ENCODE data around the gene SEMA4D. TPM values are rescaled to one million over a fixed set of nuclear protein-coding genes. Genes with fewer than 3 reads are reported as not detected.

The SEMA4D gene
- total RNA-seq, 3 donors from 2014 or later: 20.9 to 26.9 (median 23.1) TPM

DNA sequence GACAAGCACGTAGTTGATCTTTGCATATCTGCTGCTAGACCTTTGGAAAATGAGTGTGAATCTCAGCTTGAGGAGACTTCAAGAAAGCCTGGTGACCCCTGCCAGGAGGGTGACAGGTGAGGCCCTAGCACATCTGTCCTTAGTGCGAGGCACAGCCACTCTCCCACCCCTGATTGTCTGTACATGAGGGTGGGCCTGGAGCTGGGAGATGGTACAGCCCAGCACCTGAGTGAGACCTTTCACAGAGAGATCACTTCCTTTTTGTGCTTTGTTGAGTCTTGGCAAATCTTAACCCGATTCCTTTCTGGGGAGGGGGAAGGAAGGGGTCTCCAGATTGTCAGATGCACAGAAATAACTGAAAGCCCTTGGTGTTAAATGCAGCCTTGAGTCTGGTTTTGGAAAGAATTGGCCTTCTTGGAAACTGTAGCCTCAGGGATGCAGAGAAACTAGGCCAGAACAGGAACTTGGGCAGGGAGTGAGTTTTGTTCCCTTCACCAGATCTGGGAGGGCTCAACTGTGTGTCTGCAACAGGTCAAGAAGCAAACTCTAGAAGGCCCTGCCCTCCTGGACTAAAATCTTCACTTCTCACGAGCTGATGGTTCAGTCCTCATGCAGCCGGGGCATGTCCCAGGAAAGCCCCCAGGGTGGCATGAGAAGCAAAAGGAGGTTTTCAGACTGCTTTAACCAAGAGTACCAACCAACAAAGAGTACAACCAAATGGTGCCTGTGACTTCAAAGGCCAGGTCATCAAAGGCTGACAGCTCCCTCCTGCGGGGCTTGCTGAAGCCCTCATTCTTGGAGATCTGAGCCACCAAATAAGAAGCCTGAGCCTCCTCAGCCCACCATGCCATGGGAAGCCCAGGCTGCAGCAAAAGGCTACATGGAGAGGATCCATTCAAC lies 20.8 kb upstream of the SEMA4D start:
- Histone ChIP-seq H3K4me1 (ENCODE audit: low read depth) (peaks cover 4% of the 10 kb centered on the region), H3K9me3 (no peaks in the 10 kb centered on the region), H3K36me3 (ENCODE audit: low read depth) (no peaks in the 10 kb centered on the region), H3K4me3 (no peak overlapping the region)
- TF ChIP-seq, protein P1, sequence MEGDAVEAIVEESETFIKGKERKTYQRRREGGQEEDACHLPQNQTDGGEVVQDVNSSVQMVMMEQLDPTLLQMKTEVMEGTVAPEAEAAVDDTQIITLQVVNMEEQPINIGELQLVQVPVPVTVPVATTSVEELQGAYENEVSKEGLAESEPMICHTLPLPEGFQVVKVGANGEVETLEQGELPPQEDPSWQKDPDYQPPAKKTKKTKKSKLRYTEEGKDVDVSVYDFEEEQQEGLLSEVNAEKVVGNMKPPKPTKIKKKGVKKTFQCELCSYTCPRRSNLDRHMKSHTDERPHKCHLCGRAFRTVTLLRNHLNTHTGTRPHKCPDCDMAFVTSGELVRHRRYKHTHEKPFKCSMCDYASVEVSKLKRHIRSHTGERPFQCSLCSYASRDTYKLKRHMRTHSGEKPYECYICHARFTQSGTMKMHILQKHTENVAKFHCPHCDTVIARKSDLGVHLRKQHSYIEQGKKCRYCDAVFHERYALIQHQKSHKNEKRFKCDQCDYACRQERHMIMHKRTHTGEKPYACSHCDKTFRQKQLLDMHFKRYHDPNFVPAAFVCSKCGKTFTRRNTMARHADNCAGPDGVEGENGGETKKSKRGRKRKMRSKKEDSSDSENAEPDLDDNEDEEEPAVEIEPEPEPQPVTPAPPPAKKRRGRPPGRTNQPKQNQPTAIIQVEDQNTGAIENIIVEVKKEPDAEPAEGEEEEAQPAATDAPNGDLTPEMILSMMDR (IDR thresholded peaks at IDR 0.05): no peak
- no peak for DNase-seq
- no peak for ATAC-seq
- intact Hi-C loops (cut with DNase I, micrococcal nuclease): no loop called here

DNA sequence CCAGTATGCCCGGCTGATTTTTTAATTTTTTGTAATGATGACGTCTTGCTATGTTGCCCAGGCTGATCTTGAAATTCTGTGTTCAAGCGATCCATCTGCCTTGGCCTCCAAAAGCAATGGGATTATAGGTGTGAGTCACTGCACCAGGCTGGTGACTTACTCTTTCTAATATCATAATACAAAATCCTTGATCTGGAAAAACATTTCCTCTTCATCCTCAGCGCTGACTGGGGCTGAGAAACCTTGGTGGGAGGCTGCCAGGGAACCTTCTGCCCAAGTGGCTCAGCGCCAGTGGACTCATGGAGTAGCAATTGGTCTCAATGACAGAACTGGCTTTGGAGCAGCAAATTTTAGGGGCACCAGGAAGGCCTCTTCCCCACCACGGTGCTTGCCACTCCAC lies 17.5 kb upstream of the SEMA4D start:
- Histone ChIP-seq H3K4me1 (ENCODE audit: low read depth) (peaks cover 4% of the 10 kb centered on the region), H3K36me3 (ENCODE audit: low read depth) (no peaks in the 10 kb centered on the region), H3K4me3 (no peak overlapping the region), H3K9me3 (no peaks in the 10 kb centered on the region)
- TF ChIP-seq, protein P1 (IDR thresholded peaks at IDR 0.05): no peak
- intact Hi-C loops (cut with DNase I, micrococcal nuclease): no loop called here
- no peak for ATAC-seq
- no peak for DNase-seq

DNA sequence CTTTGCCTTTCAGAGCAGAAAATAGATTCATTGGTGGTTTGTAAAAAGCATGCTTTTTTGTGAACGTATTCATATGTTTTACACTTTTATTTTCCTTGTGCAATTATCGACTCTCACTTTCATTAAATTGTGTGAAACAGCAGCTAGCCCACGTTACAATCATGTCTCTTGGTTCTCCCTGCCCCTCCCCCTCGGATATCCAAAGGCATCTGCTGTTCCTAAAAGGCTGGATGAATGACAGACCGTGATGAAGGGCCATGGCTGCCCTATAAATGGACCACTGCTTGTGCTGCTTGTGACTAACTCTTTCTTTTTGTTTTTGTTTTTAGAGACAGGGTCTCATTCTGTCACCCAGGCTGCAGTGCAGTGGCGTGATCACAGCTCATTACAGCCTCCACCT lies 17.0 kb upstream of the SEMA4D start:
- no peak for DNase-seq
- Histone ChIP-seq H3K4me3 (no peak overlapping the region), H3K9me3 (no peaks in the 10 kb centered on the region), H3K4me1 (ENCODE audit: low read depth) (peaks cover 4% of the 10 kb centered on the region), H3K36me3 (ENCODE audit: low read depth) (no peaks in the 10 kb centered on the region)
- TF ChIP-seq, protein P1 (IDR thresholded peaks at IDR 0.05): no peak
- intact Hi-C loops (cut with DNase I, micrococcal nuclease): no loop called here
- ATAC-seq: no peak

DNA sequence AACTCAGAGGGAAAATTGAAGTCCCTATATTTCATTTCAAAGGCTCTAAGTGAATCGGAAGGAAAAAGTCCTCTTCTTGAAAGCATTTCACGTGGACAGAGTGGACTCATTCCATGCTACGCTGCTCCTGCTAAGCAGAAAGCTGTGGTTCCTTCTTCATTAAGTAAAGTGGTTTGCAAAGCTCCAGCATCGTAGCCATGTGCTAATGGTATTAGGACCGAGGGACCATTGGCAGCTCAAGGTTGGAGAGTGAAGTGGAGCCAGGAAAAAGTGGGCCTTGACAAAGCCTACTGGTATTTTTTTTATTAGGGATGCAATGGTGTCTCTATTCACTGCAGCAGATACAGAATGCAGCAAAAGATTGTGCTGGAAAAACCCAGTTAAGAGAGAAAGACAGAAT lies 16.4 kb upstream of the SEMA4D start:
- no peak overlapping the region for H3K4me3 ChIP-seq
- intact Hi-C loops (cut with DNase I, micrococcal nuclease): no loop called here
- H3K36me3 ChIP-seq (ENCODE audit: low read depth): no peaks in the 10 kb centered on the region
- no peak for ATAC-seq
- TF ChIP-seq, protein P1 (IDR thresholded peaks at IDR 0.05): no peak
- H3K9me3 ChIP-seq: no peaks in the 10 kb centered on the region
- peaks cover 4% of the 10 kb centered on the region for H3K4me1 ChIP-seq (ENCODE audit: low read depth)
- no peak for DNase-seq

DNA sequence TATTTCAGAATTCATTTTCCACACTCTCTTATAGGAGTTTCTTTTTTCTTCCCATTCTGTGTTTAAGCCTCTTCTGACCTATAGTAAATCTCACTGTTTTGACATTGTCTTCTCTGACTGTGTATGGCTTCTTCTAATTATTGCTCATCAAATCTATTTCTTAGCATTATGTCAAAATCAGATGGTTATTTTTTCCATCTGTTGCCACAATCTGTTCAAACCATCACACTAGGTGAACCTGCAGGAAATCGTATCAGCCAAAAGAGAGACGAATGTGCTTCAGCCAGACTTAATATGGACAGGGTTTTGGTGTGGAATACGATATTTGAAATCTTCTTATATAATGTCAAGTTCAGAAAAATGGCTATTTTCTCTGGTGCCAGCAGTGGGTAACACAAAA lies 15.9 kb upstream of the SEMA4D start:
- DNase-seq (no peak), ATAC-seq (no peak)
- Histone ChIP-seq H3K9me3 (no peaks in the 10 kb centered on the region), H3K36me3 (ENCODE audit: low read depth) (no peaks in the 10 kb centered on the region), H3K4me3 (no peak overlapping the region), H3K4me1 (ENCODE audit: low read depth) (no peaks in the 10 kb centered on the region)
- TF ChIP-seq, protein P1 (IDR thresholded peaks at IDR 0.05): no peak
- intact Hi-C loops (cut with DNase I, micrococcal nuclease): no loop called here

Measured in mucosa of descending colon (tissue), 3 donors.